Measurements from ENCODE around the gene RSPH3. TPM values are rescaled to one million over a fixed set of nuclear protein-coding genes. Genes with fewer than 3 reads are reported as not detected.

RSPH3 gene
- total and polyA plus RNA-seq, 2 of the 13 experiments (the other 11 are each of a cell fraction or from before 2014, with no cell fraction given) = 1.3 to 3.5 TPM

DNA sequence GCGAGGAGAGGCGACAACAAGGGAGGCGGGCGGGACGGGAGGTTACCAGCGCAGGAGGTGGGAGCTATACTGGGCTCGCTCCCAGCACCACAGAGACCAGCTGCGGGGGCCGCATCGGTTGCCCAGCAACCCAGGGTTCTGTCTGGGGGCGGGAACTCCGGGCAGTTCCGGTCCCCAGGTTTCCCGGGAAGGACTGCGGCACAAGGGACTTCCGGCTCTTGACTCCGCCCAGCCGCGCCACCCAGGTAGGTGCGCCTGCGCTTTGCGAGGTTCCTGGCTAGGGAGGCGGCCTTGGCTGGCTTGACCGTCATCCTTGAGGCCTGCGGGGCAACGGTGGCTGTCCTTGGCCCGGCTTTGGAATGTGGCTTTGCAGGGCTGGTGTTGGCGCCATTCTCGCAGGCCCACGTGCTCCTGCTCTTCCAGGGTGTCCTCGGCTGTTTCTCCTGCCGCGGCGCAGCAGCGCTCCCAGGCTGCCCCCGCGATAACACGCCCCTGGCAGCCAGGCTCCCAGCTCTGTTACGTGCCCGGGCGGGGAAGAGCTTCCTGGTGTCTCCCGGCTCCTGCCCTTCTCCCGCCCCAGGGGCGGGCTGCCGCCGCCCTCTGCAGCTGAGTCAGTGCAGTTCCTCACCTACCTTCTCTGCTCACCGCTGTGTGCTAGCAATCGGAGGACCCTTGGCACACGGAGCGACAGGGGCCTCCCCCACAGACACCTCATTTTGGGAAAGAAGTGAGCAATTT, at the start of gene RSPH3 (continued):
- TF ChIP-seq, protein P1, sequence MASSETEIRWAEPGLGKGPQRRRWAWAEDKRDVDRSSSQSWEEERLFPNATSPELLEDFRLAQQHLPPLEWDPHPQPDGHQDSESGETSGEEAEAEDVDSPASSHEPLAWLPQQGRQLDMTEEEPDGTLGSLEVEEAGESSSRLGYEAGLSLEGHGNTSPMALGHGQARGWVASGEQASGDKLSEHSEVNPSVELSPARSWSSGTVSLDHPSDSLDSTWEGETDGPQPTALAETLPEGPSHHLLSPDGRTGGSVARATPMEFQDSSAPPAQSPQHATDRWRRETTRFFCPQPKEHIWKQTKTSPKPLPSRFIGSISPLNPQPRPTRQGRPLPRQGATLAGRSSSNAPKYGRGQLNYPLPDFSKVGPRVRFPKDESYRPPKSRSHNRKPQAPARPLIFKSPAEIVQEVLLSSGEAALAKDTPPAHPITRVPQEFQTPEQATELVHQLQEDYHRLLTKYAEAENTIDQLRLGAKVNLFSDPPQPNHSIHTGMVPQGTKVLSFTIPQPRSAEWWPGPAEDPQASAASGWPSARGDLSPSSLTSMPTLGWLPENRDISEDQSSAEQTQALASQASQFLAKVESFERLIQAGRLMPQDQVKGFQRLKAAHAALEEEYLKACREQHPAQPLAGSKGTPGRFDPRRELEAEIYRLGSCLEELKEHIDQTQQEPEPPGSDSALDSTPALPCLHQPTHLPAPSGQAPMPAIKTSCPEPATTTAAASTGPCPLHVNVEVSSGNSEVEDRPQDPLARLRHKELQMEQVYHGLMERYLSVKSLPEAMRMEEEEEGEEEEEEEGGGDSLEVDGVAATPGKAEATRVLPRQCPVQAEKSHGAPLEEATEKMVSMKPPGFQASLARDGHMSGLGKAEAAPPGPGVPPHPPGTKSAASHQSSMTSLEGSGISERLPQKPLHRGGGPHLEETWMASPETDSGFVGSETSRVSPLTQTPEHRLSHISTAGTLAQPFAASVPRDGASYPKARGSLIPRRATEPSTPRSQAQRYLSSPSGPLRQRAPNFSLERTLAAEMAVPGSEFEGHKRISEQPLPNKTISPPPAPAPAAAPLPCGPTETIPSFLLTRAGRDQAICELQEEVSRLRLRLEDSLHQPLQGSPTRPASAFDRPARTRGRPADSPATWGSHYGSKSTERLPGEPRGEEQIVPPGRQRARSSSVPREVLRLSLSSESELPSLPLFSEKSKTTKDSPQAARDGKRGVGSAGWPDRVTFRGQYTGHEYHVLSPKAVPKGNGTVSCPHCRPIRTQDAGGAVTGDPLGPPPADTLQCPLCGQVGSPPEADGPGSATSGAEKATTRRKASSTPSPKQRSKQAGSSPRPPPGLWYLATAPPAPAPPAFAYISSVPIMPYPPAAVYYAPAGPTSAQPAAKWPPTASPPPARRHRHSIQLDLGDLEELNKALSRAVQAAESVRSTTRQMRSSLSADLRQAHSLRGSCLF (CRISPR knock-in tag; IDR thresholded peaks at IDR 0.05; ENCODE audit: borderline replicate concordance) = no peak
- TF ChIP-seq ATM (IDR thresholded peaks at IDR 0.05; ENCODE audit: borderline replicate concordance) (no peak), ZNF333 (CRISPR knock-in tag; IDR thresholded peaks at IDR 0.05; ENCODE audit: borderline replicate concordance) (peak; percentile 80), NR3C1 (CRISPR knock-in tag; IDR thresholded peaks at IDR 0.05) (no peak; the same call in 1 of the 2 replicates), GABPA (IDR thresholded peaks at IDR 0.05; ENCODE audit: low read depth, low read length) (peak; percentile 96), GABPA (CRISPR knock-in tag; IDR thresholded peaks at IDR 0.05; ENCODE audit: low read depth) (peak; percentile 98), ZSCAN30 (CRISPR knock-in tag; IDR thresholded peaks at IDR 0.05) (no peak), MIER2 (CRISPR knock-in tag; IDR thresholded peaks at IDR 0.05) (peak; percentile 85; the same call in 1 of the 2 replicates), SETDB1 (CRISPR knock-in tag; IDR thresholded peaks at IDR 0.05; ENCODE audit: borderline replicate concordance) (no peak), TOPORS (CRISPR knock-in tag; IDR thresholded peaks at IDR 0.05) (peak; percentile 95), ZNF670 (CRISPR knock-in tag; IDR thresholded peaks at IDR 0.05; ENCODE audit: borderline replicate concordance) (peak; percentile 99), MAZ (IDR thresholded peaks at IDR 0.05; ENCODE audit: borderline replicate concordance, low read depth, low read length) (peak; percentile 77; the same call in 1 of the 2 replicates), MAZ (CRISPR knock-in tag; IDR thresholded peaks at IDR 0.05; ENCODE audit: low read depth) (peak; percentile 99)
- TF ChIP-seq, protein P2, sequence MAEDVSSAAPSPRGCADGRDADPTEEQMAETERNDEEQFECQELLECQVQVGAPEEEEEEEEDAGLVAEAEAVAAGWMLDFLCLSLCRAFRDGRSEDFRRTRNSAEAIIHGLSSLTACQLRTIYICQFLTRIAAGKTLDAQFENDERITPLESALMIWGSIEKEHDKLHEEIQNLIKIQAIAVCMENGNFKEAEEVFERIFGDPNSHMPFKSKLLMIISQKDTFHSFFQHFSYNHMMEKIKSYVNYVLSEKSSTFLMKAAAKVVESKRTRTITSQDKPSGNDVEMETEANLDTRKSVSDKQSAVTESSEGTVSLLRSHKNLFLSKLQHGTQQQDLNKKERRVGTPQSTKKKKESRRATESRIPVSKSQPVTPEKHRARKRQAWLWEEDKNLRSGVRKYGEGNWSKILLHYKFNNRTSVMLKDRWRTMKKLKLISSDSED (CRISPR knock-in tag; IDR thresholded peaks at IDR 0.05) = 0 out of 2 replicates have a peak, but pooled peaks have one; percentile 44
- TF ChIP-seq, protein P3, sequence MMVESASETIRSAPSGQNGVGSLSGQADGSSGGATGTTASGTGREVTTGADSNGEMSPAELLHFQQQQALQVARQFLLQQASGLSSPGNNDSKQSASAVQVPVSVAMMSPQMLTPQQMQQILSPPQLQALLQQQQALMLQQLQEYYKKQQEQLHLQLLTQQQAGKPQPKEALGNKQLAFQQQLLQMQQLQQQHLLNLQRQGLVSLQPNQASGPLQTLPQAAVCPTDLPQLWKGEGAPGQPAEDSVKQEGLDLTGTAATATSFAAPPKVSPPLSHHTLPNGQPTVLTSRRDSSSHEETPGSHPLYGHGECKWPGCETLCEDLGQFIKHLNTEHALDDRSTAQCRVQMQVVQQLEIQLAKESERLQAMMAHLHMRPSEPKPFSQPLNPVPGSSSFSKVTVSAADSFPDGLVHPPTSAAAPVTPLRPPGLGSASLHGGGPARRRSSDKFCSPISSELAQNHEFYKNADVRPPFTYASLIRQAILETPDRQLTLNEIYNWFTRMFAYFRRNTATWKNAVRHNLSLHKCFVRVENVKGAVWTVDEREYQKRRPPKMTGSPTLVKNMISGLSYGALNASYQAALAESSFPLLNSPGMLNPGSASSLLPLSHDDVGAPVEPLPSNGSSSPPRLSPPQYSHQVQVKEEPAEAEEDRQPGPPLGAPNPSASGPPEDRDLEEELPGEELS (CRISPR knock-in tag; IDR thresholded peaks at IDR 0.05) = peak; percentile 76; the same call in 1 of the 2 replicates
- TF ChIP-seq, protein P4, sequence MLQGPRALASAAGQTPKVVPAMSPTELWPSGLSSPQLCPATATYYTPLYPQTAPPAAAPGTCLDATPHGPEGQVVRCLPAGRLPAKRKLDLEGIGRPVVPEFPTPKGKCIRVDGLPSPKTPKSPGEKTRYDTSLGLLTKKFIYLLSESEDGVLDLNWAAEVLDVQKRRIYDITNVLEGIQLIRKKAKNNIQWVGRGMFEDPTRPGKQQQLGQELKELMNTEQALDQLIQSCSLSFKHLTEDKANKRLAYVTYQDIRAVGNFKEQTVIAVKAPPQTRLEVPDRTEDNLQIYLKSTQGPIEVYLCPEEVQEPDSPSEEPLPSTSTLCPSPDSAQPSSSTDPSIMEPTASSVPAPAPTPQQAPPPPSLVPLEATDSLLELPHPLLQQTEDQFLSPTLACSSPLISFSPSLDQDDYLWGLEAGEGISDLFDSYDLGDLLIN (CRISPR knock-in tag; IDR thresholded peaks at IDR 0.05; ENCODE audit: borderline replicate concordance) = peak; percentile 92; the same call in 1 of the 2 replicates
- TF ChIP-seq, protein P5, sequence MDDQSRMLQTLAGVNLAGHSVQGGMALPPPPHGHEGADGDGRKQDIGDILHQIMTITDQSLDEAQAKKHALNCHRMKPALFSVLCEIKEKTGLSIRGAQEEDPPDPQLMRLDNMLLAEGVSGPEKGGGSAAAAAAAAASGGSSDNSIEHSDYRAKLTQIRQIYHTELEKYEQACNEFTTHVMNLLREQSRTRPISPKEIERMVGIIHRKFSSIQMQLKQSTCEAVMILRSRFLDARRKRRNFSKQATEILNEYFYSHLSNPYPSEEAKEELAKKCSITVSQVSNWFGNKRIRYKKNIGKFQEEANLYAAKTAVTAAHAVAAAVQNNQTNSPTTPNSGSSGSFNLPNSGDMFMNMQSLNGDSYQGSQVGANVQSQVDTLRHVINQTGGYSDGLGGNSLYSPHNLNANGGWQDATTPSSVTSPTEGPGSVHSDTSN (CRISPR knock-in tag; IDR thresholded peaks at IDR 0.05; ENCODE audit: borderline replicate concordance) = 0 out of 2 replicates have a peak, but pooled peaks have one; percentile 35
